Subcutaneous abdominal adipose tissue (tissue), 5 donors: Measurements from ENCODE around the gene CLSTN2.

Experiments
- H3K27ac ChIP-seq: one replicate; pipeline ENCODE4 v1.7.0; 2013; ENCODE audit warnings: low read depth, mild to moderate bottlenecking, inconsistent platforms, low read length, moderate library complexity
- H3K27me3 ChIP-seq, 5 donors: one replicate each; pipeline ENCODE4 v1.7.0; 2013; ENCODE audit warnings: low read length in 5 of 5, inconsistent platforms in 1 of 5; ENCODE audit not compliant: control insufficient read depth in 5 of 5, insufficient read depth in 4 of 5
- H3K36me3 ChIP-seq, 5 donors: one replicate each; pipeline ENCODE4 v1.7.0; 2013; ENCODE audit warnings: low read length in 5 of 5; ENCODE audit not compliant: control insufficient read depth in 5 of 5, insufficient read depth in 5 of 5
- H3K4me1 ChIP-seq, 5 donors: one replicate each; pipeline ENCODE4 v1.7.0; 2013; ENCODE audit warnings: low read length in 5 of 5, mild to moderate bottlenecking in 3 of 5, moderate library complexity in 1 of 5; ENCODE audit not compliant: control insufficient read depth in 5 of 5, insufficient read depth in 5 of 5
- H3K4me3 ChIP-seq, 5 donors: one replicate each; pipeline ENCODE4 v1.7.0; 2013; ENCODE audit warnings: low read length in 5 of 5, low read depth in 1 of 5
- H3K9ac ChIP-seq, 5 donors: one replicate each; pipeline ENCODE4 v1.7.0; 2013; ENCODE audit warnings: low read length in 5 of 5, mild to moderate bottlenecking in 4 of 5, moderate library complexity in 3 of 5
- H3K9me3 ChIP-seq, 5 donors: one replicate each; pipeline ENCODE4 v1.7.0; 2013; ENCODE audit warnings: low read length in 5 of 5; ENCODE audit not compliant: control insufficient read depth in 5 of 5
- donor health status: healthy.
- donor health status: healthy.
- donor health status: healthy.
- donor health status: healthy.
- donor health status: healthy.

CLSTN2 gene

DNA sequence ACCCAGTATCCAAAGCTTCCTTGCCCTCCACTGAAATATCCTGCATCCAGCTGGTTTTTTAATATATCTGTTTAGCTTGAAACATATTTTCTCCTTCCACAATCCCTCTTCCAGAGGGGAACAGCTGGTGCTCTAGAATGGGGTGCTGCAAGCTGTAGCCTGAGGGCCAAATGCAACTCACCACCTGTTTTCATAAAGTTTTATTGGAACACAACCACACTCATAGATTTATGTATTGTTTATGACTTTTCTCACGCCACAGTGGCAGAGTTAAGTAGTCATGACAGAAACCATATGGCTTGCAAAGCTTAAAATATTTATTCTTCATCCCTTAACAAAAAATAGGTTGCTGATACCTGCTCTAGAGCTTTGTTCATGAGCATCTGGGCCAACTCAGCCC lies 298.7 kb downstream of the CLSTN2 start:
- no peaks in the 10 kb centered on the region for H3K4me1 ChIP-seq
- H3K9ac ChIP-seq, result no peak overlapping the region
- H3K9me3 ChIP-seq, result peaks cover 0 to 14% (median 0%) of the 10 kb centered on the region in 5 donors
- H3K36me3 ChIP-seq, result no peaks in the 10 kb centered on the region
- H3K27ac ChIP-seq, result no peak overlapping the region
- H3K4me3 ChIP-seq, result no peak overlapping the region
- H3K27me3 ChIP-seq, result no peaks in the 10 kb centered on the region

DNA sequence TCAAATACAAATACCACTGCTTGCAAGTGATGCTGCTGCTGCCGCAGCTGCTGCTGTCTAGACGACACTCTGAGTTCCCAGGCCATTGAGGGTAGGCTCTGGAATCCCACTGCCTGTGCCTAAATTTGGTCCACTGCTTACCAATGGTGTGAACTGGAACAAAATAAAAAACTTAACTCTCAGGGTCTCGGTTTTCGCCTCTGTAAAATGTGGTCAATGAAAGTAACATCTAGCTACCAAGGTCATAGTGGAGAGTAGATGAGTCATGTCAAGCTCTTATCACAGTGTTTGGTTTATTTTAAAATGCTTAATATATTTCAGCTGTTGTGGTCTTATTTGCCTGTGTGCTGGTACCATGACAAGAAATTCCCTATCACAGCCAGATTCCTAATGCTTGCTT lies 299.3 kb downstream of the CLSTN2 start:
- H3K4me1 ChIP-seq, result peaks cover 0 to 5% (median 0%) of the 10 kb centered on the region in 5 donors
- no peak overlapping the region for H3K4me3 ChIP-seq
- no peak overlapping the region for H3K9ac ChIP-seq
- H3K27me3 ChIP-seq, result no peaks in the 10 kb centered on the region
- H3K36me3 ChIP-seq, result no peaks in the 10 kb centered on the region
- H3K9me3 ChIP-seq, result peaks cover 0 to 14% (median 0%) of the 10 kb centered on the region in 5 donors
- H3K27ac ChIP-seq, result no peak overlapping the region

DNA sequence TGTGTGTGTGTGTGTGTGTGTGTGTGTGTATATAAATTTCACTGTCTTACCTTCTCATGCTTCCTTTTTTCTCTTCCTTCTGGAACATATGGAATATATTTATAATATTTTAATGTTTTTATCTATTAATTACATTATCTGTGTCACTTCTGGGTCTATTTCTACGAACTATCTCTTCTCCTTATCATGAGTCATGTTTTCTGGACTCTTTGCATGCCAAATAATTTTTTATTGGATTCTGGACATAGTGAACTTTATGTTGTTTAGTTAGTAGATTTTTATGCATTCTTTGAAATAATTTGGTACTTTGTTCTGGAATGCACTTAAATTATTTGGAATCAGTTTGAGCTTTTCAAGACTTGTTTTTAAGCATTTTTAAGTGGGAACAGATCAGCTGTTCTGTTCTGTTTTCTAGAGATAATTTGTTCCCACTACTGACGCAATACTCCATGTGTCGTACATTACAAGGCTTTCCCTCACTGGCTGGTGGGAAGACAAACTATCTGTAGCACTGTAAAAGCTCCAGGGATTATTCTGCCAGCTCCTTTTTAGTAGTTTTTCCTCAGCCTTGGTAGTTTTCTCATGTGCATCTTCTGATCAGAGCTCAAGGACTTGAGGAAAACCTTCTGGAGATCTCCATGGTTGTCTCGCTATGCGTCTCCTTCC lies 302.0 kb downstream of the CLSTN2 start:
- H3K4me3 ChIP-seq, result no peak overlapping the region
- no peak overlapping the region for H3K9ac ChIP-seq
- peaks cover 0 to 14% (median 0%) of the 10 kb centered on the region in 5 donors for H3K9me3 ChIP-seq
- H3K36me3 ChIP-seq, result no peaks in the 10 kb centered on the region
- H3K27ac ChIP-seq, result no peak overlapping the region
- H3K4me1 ChIP-seq, result peaks cover 0 to 8% (median 0%) of the 10 kb centered on the region in 5 donors
- no peaks in the 10 kb centered on the region for H3K27me3 ChIP-seq

DNA sequence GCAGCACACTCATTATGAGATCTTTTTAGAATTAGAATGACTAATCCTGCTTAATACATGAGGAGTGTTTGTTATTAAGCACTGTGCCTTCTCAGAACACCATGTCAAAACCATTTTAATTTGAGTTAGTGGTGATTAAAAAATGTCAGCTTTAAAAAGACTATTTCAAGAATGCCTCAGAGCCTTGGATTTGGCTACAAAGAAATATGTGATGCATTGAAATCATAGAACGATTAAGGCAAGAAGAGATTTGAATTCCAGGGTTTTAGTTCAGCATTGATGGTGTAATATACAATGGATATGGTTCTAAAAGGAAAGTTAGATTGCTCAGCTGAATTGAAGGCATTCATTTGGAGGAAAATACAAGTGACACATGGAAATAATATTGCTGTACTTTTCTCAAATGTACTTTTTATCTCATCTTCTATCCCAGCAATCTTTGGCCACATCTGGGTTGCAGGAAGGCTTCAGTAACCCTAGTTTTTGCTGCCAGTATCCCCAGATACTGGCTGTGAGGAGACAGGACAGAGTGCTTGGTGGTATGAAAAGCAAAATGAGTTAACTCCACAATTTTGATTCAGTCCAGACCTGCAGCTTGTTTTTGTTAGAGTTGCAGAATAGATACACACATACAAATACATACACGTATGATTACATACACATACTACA lies 303.8 kb downstream of the CLSTN2 start:
- H3K27ac ChIP-seq, result no peak overlapping the region
- no peaks in the 10 kb centered on the region for H3K36me3 ChIP-seq
- no peaks in the 10 kb centered on the region for H3K27me3 ChIP-seq
- no peak overlapping the region for H3K9ac ChIP-seq
- no peak overlapping the region for H3K4me3 ChIP-seq
- peaks cover 0 to 14% (median 0%) of the 10 kb centered on the region in 5 donors for H3K9me3 ChIP-seq
- H3K4me1 ChIP-seq, result peaks cover 0 to 8% (median 0%) of the 10 kb centered on the region in 5 donors

- no peaks in the 10 kb centered on the region for H3K9me3 ChIP-seq
- H3K9ac ChIP-seq, result no peak overlapping the region
- H3K36me3 ChIP-seq, result no peaks in the 10 kb centered on the region
- no peak overlapping the region for H3K27ac ChIP-seq
- no peaks in the 10 kb centered on the region for H3K27me3 ChIP-seq
- H3K4me3 ChIP-seq, result no peak overlapping the region
- peaks cover 0 to 19% (median 6%) of the 10 kb centered on the region in 5 donors for H3K4me1 ChIP-seq
Measured at GRCh38 chr3:140242818-140243276, 307.9 kb downstream of the CLSTN2 start.

DNA sequence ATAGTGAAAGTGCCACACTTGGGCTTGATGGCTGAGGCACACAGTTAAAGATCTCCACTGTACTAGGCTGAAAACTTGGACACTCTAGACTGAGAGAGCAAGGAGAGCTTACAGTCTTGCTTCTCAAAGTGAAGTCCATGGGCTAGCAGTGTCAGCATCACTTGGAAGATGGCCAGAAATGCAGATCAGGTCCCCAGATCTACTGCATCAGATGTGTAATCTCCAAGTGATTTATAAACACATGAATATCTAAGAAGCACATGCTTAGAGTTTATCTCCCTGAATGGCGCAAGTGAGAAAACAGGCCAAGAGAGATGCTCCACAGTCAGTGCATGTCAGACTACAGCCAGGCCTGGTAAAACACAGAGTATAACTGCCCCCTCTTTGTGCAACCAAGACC lies 308.6 kb downstream of the CLSTN2 start:
- Histone ChIP-seq H3K27ac (no peak overlapping the region), H3K36me3 (no peaks in the 10 kb centered on the region), H3K4me1 (peaks cover 0 to 19% (median 6%) of the 10 kb centered on the region in 5 donors)

GRCh38 chr3:140244893-140245292 lies 309.9 kb downstream of the CLSTN2 start:
- no peak overlapping the region for H3K27ac ChIP-seq
- no peak overlapping the region for H3K4me3 ChIP-seq
- peaks cover 0 to 19% (median 11%) of the 10 kb centered on the region in 5 donors for H3K4me1 ChIP-seq
- no peaks in the 10 kb centered on the region for H3K9me3 ChIP-seq
- no peak overlapping the region for H3K9ac ChIP-seq
- H3K27me3 ChIP-seq, result no peaks in the 10 kb centered on the region
- no peaks in the 10 kb centered on the region for H3K36me3 ChIP-seq

More for the DNA sequence above, 308.6 kb downstream of the CLSTN2 start:
- Histone ChIP-seq H3K27me3 (no peaks in the 10 kb centered on the region), H3K4me3 (no peak overlapping the region), H3K9me3 (no peaks in the 10 kb centered on the region), H3K9ac (no peak overlapping the region)

GRCh38 chr3:140246578-140246977 lies 311.6 kb downstream of the CLSTN2 start:
- Histone ChIP-seq H3K4me3 (no peak overlapping the region), H3K9ac (no peak overlapping the region), H3K36me3 (no peaks in the 10 kb centered on the region), H3K27ac (no peak overlapping the region), H3K27me3 (no peaks in the 10 kb centered on the region), H3K4me1 (peaks cover 3 to 31% (median 18%) of the 10 kb centered on the region in 5 donors), H3K9me3 (no peaks in the 10 kb centered on the region)

GRCh38 chr3:140247775-140248174 lies 312.8 kb downstream of the CLSTN2 start:
- Histone ChIP-seq H3K4me1 (peaks cover 3 to 31% (median 18%) of the 10 kb centered on the region in 5 donors), H3K4me3 (no peak overlapping the region), H3K36me3 (no peaks in the 10 kb centered on the region), H3K9me3 (no peaks in the 10 kb centered on the region), H3K27ac (no peak overlapping the region), H3K9ac (no peak overlapping the region), H3K27me3 (no peaks in the 10 kb centered on the region)

- Histone ChIP-seq H3K27ac (no peak overlapping the region), H3K36me3 (no peaks in the 10 kb centered on the region), H3K4me3 (no peak overlapping the region), H3K9ac (no peak overlapping the region), H3K4me1 (peaks cover 3 to 31% (median 18%) of the 10 kb centered on the region in 5 donors), H3K27me3 (no peaks in the 10 kb centered on the region), H3K9me3 (no peaks in the 10 kb centered on the region)
Measured at GRCh38 chr3:140249188-140249587, 314.2 kb downstream of the CLSTN2 start.
